Frontal cortex (tissue), 4 donors: ENCODE measurements around the gene CWC27. TPM values are rescaled to one million over a fixed set of nuclear protein-coding genes. Genes with fewer than 3 reads are reported as not detected.

Source experiments
- DNase-seq, 2 donors: peaks; one replicate each; pipeline ENCODE4 v3.0.0; 2012; ENCODE audit warnings: low spot score in 2 of 2
- FAIRE-seq: peaks from 2 replicates; lab custom pipeline; 2012; peaks lifted over from hg19 to GRCh38; lab: Jason Lieb, UNC
- total RNA-seq: library from RNA; depleted of rRNA; stranded (reverse); fragments of >200 nt; gene quantifications from one replicate; pipeline ENCODE4 v1.2.3, GENCODE V29; 2014
- donor health status: control.
- donor health status: control.
- donor health status: control.

CWC27 gene
- total RNA-seq, 1 donor from 2014 or later, result 28.1 TPM

DNA sequence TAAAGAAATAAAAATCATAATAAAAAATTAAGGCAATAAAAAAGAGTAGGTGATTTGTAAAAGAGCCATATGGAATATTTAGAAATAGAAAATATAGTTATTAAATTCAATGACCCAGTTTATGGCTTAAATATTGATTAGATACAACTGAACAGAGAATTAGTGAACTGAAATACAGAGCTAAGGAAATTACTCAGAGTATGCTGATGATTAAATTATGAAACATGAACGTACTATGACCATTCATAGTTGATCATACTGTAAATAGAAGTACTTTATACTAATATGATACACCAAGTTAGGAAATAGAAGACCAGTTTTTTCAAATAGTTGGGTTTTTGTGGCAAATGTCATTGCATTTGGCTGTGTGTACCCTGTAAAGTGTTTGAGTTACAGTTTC is 194.5 kb downstream of the CWC27 start:
- FAIRE-seq (no peak), DNase-seq (no peak)

DNA sequence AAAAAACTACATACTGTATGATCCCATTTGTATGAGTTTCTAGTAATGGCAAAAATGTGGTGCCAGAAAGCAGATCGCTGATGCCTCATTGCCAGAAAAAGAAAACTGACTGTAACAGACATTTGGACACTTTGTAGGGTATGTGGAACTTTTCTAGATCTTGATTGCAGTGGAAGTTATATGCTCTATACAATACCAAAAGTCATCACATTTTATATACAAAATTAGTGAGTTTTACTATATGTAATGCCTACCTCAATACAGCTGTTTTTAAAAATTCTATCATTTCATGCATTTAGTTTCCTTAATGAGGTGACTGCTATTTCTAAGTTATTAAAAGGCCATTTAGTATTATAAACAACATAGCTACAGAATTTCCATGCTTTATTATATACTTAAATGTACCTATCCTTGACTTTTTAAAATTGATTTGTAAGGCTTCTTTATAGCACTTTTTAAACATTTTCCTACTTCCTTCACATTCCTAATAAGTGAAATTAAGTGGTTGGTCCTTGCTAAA is 199.9 kb downstream of the CWC27 start:
- DNase-seq (no peak), FAIRE-seq (no peak)

DNA sequence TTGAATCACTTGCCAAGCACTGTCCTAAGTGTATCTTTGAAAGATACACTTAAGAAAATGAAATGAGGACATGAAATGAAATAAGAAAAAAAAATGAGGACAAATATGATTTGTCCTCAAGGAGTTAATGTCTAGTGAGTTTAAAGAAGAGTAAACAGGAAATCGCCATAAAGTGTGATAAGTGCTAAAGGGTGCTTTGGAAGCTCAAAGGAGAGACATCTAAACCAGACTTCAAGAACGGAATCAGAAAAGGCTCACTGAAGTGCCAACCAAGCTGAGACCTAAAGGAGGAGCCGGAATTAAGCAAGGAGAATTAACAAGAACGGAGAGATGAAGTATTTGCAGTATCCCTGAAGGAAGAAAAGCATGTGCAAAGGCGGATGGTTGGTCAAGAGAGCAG is 200.8 kb downstream of the CWC27 start:
- no peak for FAIRE-seq
- no peak for DNase-seq

DNA sequence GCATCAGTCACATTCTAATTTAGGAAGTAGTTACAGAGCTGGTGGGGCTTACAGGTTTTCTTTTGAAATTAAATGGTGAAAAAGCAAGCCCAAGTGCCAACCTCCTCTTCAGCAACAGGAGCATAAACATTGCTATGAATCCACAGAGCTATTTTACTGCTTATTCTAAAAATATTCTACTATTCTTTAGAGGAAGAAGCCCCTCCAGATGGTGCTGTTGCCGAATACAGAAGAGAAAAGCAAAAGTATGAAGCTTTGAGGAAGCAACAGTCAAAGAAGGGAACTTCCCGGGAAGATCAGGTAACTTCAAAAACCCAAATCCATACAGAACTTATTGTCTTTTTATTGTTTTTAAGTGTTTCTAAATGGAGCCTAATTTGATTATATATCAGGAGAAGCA is 202.8 kb downstream of the CWC27 start:
- FAIRE-seq (no peak), DNase-seq (no peak)

DNA sequence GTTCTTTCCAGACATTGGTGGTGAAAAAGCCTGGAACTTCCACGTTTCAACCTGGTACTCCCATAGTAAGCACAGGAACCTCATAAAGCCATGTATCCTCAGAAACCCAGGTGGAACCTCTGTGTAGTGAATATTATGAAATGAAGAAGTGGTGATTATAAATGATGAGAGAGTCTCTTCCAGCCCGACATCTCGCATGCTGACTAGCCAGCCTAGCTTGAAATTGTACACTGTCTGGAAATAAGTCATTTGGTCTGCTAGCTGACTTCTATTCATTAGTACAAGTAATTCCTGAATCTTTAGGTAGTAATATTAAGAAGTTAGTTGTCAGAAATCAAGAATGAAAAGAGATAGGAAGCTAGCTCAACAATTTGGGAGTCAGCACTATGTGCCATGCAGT is 203.3 kb downstream of the CWC27 start:
- DNase-seq (no peak), FAIRE-seq (no peak)

DNA sequence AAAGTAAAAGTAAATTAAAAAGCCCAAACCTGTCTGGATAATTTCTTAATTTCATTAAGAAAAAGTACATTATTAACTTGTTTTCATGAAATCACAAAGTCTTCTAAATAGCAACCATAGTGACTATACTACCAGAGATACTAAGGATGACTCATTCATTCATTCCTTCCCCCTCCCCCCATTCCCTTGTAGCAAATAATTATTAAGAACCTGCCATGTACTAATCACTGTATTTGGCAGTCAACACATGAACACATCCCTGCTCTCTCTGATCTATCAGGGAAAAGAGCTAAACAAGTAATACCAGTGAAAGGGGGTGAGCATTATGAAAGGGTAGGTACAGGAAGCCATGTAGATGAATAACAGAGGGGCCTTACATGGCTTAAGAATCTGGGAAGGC is 203.9 kb downstream of the CWC27 start:
- no peak for FAIRE-seq
- no peak for DNase-seq

DNA sequence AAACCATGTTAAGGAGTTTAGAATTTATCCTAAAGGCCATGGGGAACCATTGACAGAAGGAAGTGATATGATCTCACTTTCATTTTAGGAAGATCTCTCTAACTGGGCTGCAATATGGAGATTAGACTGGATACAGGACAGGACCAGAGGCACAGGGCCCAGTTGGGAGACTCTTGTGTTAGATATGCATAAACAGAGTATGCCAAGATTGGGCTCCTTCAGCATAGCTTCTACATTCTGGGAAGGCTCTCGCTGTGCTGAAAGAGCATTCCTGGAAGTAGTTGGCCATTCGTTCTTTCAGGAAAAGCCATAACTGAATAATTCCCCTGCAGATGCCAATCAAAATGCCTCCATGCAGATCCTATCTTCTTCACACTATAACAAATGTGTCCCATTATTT is 204.5 kb downstream of the CWC27 start:
- FAIRE-seq (no peak), DNase-seq (no peak)

DNA sequence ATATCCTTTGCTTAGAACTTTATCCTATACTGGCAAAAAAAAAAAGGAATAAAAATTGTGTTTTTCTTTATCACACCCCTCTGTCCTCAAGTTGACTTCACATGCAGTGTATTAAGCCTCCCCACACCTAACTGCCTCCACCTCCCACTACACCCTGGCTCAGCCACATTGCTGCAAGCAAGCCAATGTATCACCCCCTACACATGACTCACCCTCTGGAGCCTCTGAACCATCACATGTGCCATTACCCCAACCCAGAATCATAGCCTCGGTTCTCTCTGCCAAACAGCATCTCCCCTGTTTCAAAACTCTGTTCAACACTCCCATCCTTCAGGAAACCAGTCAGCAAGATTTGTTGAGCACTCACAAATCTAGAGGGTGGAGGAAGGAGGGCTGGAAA is 209.0 kb downstream of the CWC27 start:
- no peak for FAIRE-seq

DNA sequence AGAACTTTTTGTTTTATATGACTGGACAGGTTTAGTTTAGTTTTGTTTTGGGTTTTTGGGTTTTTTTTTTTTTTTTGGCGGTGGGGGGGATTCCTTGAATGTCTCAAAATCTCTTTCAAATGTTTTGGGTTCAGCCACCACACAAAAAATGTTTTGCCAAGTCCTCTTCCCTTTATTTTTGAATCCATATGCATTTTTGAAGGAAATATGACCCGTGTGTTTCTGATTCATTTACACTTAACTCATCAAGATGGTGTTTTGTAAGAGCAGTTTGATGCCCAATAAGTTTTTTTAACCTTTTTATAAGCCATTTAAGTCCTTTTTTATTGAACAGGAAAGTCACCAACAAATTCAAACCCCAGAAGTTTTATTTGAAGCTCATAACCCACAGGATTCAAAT is 209.8 kb downstream of the CWC27 start:
- no peak for DNase-seq
- FAIRE-seq, result no peak

More for the DNA sequence above, 209.0 kb downstream of the CWC27 start:
- no peak for DNase-seq

DNA sequence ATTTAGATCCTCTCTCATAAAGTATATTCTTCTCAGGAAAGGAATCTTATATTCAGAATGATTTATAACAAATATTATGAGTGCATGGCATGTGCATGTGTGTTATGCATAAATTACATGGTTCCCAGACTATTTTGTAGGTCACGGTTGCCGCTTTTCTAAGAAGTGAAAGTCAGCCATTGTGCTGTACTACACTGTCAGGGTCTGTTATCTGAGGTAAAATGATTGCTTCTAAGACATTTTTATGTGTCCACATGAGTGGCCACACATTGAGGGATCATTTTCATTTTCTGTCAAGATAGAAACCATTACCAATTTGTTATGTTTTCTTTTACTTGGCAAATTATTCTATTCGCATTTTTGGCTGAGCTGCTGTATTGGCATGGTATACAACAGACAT is 210.8 kb downstream of the CWC27 start:
- DNase-seq (no peak), FAIRE-seq (no peak)

DNA sequence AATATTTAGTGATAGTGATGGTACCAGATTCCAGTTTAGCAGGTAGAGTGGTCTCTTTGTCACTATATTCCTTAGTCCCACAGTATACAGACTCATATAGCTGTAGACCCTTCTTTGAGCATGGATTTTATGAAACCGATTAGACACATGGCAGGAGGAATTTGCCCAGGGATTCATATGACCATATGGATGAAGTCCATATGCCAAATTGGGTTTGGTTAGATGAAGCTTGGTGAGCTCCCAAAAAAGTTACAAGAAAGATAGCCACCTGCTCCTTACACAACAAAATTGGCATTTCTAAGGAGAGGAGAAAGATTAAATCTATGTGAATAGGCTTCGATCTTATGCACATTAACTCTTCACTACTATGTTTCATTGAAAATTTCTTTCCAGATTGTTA is 211.4 kb downstream of the CWC27 start:
- no peak for DNase-seq
- FAIRE-seq, result no peak

DNA sequence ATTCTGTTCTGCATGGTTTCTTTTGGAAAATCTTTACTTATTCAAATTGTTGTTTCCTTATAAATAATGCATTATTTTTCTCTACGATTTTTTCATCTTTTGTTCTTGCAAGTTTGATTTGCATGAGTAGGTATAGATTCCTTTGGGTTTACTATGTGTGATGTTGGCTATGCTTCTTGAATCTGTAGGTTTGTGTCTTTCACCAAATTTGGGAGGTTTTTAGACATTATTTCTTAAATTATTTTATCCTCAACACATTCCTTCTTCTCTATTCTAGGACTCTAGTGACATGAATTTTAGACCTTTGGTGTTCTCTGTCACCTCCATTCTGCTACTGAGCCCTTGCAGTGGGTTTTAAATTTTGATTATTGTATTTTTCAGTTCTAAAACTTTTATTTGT is 219.0 kb downstream of the CWC27 start:
- DNase-seq (no peak), FAIRE-seq (no peak)

DNA sequence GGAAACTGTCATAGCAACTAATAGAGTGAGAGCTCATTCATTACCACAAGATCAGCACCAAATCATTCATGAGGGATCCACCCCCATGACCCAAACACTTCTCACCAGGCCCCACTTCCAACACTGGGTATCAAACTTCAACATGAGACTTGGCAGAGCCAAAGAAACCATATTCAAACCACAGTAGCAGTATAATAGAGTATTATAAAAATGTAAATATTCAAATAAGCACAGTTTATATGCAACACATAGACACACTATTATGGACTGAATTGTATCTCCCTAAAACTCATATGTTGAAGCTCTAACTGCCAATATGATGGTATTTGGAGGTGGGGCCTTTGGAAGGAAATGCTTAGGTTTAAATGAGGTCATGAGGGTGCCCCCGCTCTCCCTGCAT is 240.5 kb downstream of the CWC27 start:
- DNase-seq (no peak), FAIRE-seq (no peak)

DNA sequence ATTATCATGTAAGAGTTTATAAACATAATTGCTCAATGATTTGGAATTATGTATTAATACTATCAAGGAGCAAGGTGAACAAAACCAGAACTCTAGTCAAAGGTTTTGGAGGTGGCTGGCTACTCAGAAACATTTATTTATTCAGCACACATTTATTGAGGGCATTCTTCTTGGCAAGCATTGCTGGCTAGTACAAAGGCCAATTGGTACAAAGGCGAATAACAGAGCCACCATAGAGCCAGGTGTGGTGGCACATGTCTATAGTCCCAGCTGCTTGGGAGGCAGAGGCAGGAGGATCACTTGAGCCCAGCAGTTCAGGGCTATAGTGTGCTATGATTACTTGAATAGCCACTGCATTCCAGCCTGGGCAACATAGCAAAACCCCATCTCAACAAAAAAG is 242.1 kb downstream of the CWC27 start:
- FAIRE-seq, result no peak
- DNase-seq, result no peak

DNA sequence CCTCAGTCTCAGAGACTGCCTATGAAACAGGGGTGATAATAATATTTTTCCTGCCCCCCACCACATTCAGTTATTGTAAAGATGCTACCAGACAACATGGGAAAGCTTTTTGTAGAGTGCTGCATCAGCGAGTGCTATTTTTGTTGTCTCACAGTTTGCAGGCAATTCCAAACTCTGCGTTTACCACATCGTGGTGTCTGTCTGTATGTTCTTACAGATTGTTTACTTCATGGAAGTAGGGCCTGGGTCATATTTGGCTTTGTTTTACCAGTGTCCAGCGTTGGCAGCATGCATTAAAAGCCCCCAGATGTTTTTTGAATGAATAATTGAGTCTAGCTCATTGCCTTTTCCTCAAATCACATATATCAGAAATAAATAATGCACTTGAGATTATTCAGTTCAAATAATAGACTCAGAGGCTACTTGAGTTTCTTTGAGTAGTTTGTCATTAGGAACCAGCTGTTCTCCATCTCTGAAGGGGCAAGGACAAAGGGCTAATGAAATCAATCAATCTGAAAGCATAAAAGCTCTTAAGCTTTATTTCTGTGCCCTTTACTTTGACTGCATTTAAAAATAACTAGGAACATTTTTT is 243.7 kb downstream of the CWC27 start:
- no peak for FAIRE-seq

DNA sequence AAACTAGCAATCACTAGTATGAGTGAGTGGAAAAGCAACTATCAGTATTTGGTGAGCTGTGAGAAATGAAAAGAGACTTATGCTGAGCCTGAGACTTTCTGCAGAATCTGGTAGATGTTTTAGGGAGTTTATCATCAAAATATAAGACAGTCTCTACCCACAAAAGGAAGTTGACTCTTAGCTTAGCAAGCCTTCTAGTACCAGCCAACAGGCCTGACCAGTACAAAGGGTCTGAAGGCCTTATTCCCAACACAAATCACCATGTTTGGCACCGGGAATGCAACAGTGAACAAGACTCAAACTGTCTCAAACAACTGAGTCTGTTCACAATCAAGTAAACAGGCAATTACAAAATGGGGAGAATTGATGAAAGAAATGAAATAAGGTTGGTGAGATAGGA is 244.4 kb downstream of the CWC27 start:
- DNase-seq (no peak), FAIRE-seq (no peak)

More for the DNA sequence above, 243.7 kb downstream of the CWC27 start:
- no peak for DNase-seq

DNA sequence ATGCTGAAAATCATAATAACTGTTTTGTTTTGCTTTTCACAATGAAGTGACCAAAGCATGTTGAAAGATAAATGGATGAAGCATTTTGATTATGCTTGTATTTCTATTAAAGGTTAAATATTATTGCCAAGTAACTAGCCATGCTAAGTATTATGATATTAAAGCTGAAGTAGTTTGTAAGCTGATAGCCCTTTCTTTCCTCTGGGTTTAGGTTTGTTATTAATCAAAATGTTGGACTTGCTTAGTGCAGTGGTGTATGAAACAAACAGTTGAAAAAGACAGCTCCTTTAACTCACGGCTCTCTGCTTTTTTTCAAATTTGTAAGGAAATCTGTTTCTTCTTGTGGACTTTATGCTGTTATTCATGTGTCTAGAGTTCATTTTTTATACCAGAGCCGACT is 246.0 kb downstream of the CWC27 start:
- DNase-seq (no peak), FAIRE-seq (no peak)

DNA sequence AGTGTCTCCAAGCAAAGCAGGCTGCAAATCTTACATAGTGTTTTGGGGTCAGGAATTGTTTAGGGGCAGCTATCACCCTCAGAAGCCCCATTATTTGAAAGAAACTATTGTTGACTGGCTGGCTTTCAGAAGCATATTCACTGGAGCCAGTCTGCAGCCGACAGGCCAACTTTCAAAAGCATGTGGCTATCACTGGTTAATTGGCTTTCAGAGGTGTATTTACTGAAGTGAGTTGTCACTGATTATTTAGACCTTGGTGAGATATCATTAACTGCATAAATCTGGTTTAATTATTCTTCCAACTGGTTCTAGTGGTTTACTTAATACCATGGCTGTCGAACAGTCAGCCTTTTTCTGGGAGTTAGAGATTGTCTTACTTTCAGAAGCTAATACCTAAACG is 247.0 kb downstream of the CWC27 start:
- DNase-seq (no peak), FAIRE-seq (no peak)

DNA sequence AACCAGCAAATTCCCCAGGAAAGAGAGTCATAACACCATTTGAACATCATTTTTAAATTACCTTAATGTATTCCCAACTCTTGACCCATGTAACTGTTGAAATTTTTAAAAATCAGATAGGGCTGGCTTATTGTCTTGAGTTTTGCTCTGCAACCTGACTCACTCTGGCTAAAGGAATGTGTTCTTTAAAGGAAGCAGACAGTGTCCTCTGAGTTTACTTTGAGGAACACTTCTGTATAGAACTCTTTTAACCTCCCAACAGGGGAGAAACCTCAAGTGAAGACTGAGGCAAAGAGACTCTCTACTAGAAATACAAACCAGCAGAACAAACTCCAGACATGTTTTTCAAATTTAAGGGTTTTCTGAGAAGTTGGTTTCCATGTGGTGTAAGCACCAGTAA is 248.9 kb downstream of the CWC27 start:
- FAIRE-seq, result no peak
- no peak for DNase-seq

DNA sequence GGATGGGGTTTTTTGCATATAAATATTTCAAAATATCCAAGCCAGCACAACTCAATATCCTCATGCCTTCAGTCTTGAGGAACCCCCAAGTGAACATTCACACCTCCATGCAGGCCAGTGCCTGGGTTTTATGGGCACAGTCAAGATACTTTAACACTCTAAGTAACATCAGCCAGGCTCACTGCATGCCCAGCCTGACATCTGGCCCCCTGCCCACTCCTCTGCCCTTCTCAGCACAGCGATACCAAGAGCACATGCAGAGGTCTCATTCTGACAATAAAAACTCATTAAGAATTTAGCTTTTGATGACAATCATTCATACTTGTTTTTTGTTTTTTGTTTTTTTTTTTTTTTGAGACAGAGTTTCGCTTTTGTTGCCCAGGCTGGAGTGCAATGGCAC is 250.0 kb downstream of the CWC27 start:
- no peak for FAIRE-seq
- DNase-seq, result no peak

DNA sequence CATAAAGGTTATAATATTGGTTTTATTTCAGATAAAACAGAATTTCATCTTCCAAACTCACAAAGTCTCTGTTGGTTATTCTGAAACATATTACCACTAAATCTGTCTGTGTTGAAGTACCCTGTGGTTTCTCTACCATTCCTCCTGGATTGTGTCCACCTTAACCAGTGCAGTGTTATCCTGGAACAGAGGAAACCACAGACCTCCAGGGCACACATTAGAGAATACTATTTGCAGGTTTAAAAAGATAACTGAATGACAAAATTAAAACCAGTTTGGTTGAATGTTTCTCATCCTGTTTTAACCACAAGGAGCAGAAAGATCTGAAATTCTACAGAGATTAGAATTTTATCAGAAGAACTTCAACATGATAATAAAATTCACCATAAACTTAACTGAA is 251.8 kb downstream of the CWC27 start:
- FAIRE-seq, result no peak
- no peak for DNase-seq

DNA sequence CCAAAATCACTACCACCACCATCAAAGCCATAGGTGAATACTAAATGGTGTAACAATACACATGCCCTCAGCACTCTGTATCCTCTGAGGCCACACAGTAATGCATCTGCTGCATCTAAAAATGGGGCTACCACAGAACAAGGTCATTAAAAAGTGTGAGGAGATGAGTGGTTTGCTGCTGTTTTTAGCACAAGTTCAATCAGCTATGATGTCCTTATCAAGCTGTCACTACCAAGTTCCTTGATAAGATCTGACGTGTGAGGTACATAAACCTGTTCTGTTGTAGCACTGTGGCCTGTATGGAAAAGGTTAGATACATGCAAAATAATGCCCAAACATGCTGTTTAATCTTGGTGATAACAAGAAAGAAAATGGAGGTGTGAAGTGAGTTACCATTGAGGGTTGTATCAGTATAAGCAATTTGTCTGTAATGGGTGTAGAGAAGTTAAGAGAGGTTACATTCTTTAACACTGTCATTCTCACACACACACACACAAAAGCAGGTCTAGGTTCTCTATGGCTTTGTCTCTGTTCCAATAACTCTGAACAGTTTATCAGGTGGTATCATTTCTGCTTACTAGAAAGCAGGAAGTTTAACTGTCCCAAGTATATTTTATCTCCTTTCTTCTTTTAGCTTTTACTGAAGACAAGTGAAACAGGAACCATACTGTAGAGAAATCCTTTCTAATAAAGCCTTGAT is 252.9 kb downstream of the CWC27 start:
- FAIRE-seq (no peak), DNase-seq (no peak)
